C4-2B (cell line): Measurements from ENCODE around the gene IFI6.

Experiments used
- H3K27ac ChIP-seq: fragments of 450-650 bp; 2 replicates; pipeline ENCODE4 v1.5.1; 2017
- CTCF ChIP-seq: fragments of 450-650 bp; conservative IDR thresholded peaks from 2 replicates; pipeline ENCODE4 v1.5.1; 2017; ENCODE audit warnings: mild to moderate bottlenecking
- ZFX ChIP-seq: fragments of 450-650 bp; IDR thresholded peaks from 2 replicates; pipeline ENCODE4 v1.6.1; 2017

IFI6 gene

GRCh38 chr1:27668121-27668807, 3.7 kb downstream of the IFI6 start:
- TF ChIP-seq ZFX, result no peak
- TF ChIP-seq CTCF, result no peak
- H3K27ac ChIP-seq, result no peak overlapping the region

- no peak for TF ChIP-seq CTCF
- TF ChIP-seq ZFX, result no peak
- H3K27ac ChIP-seq, result no peak overlapping the region
Measured at GRCh38 chr1:27666791-27667254, 5.2 kb downstream of the IFI6 start.

- TF ChIP-seq ZFX (no peak), CTCF (no peak)
- H3K27ac ChIP-seq, result no peak overlapping the region
Measured at GRCh38 chr1:27666294-27666693, 5.7 kb downstream of the IFI6 start.

GRCh38 chr1:27665016-27665651, 6.9 kb downstream of the IFI6 start:
- no peak for TF ChIP-seq ZFX
- H3K27ac ChIP-seq, result no peak overlapping the region

GRCh38 chr1:27664291-27664690, 7.7 kb downstream of the IFI6 start:
- TF ChIP-seq ZFX (no peak), CTCF (no peak)
- H3K27ac ChIP-seq, result no peak overlapping the region

- no peak overlapping the region for H3K27ac ChIP-seq
- TF ChIP-seq ZFX, result no peak
- peak; percentile 95 for TF ChIP-seq CTCF
Measured at GRCh38 chr1:27662707-27663393, 9.1 kb downstream of the IFI6 start.

GRCh38 chr1:27662261-27662660, 9.7 kb downstream of the IFI6 start:
- TF ChIP-seq CTCF (no peak), ZFX (no peak)
- no peak overlapping the region for H3K27ac ChIP-seq
